HL-60/S4 treated with phorbol 12-myristate 13-acetate at 8.2 ng/mL for 4 days and 3 days (cell line): ENCODE measurements around the gene WDR35.

ENCODE experiments used
- in situ Hi-C: fragments of 300-500 bp; cut with MboI; formaldehyde crosslinking; loops from 2 replicates; pipeline ENCODE4 v1.15.0; 2022; ENCODE audit warnings: low sequenced_read_pairs

Gene WDR35

DNA sequence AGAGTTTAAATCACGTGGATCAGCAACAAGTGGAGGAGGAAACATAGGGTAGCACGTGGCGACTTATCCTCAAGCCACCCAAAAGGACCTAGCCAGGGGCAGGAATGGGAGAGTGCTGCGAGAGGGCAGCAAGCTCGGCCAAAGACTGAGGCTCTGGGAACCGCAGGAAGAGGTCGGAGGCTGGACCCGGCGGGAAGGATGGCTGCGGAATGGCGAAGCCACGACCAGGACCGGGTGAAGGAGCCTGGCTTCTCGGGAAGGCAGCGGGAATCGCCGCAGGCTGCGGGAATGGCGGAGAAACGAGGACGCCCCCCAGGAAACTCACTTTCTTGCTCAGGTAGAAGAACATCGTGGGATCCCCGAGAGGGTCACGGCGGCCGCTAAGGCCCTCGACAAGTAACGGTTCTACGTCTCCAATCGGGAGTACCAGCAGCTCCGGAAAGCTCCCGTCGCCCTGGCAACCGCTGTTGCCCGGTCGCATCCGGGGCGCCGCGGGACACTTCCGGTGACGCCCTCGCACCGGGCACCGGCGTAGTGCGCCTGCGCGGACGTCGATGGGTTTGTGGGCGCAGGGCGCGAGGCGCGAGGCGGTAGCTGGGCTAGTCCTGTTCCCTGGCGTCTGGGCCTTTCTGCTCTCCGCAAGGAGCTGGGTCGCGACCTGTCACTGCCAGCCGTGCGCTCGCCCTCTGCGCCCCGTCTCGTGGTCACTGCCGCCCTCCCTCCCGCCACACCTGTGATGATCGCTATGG lies at the start of gene WDR35:
Gene WDR35, minus strand, starts transcription at position 439 of the 749 bp plus-strand sequence. Its CDS starts 90 bp downstream, at position 349.
- in situ Hi-C loops, result no loop called here

DNA sequence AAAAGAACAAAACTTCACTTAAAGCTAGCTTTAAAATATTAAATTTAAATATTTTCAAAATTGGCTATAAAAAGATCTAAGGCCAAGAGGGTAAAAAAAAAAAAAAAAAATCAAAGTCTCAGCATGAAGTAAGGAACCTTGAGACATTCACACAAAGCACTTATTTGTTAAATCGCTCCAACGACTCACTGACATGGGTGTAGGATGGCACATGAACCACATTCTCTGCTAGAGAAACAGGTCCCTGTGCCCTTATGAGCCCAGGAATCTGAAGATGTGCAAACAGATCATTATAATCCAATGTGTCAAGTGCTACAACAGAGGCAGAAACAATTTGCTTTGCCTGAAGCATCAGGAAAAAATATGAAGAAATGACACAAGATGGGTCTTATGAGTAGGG lies 47.8 kb upstream of the WDR35 start:
- in situ Hi-C loops, result no loop called here

DNA sequence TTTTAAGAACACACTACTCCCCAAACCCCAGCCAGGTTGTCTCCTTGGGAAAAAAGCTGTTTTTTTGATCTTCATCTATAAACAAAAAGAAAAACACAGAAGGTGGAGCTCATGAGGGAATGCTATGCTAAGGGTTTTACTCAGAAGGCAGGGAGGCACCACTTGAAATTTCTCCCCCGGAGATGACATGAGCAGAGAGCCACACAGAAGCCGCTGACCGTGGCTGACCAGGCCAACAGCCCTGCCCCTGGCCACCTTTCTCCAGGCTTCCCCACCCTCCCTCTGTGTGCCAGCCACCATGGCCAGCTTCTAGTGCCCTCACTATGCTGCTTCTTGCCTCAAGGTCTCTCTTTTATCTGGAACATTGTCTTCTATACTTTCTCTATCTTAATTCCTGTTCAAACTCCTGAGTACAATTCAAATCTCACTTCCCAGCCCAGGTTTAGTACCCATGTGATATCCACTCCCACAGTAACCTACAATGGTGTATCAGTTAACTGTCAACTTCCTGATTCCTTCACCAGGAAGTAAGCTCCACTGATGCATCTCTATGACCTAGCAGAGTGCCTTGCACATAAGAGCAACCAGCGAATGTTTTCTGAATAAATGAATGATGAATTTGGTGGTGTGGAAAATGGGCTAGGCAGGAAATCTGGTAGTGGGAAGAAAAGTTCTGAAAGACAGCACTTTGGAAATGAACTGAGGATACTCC lies 46.2 kb upstream of the WDR35 start:
- in situ Hi-C loops, result no loop called here

DNA sequence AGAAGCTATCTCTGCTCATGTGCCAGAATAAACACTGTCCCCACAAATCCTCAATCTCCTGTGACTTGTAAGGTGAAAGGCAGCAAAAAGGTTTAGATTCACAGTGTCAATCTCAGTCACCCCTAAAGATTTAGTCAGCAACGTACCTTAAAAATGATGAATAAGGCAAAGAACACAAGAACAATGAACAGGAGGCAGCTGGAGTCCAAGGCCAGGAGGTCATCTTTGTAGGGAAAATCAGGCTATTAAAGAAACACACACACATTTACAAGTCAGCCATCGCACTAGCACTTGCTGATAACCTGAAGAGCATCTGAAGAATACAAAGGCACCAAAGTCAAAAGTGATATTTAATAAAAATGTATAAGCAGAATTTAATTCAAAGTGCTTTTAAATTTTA lies 44.9 kb upstream of the WDR35 start:
- in situ Hi-C loops, result no loop called here

DNA sequence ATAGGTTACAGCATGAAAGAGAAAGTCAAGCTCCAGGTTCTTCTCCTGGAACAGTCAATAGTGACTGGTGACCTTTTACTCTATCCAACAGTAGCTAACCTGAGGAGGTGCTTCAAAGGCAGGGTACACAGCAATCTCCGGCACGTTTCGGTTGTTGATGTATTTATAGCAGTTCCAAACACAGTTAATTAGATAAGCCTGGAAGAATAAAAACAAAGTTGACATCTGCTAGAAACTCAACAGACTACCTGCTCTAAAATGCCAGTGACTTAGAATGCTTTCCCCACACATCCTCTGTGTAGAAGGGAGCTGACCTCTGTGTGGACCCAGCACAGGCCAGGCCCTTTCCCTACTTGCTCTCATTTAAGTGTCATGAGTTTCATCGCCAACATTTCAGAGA lies 44.3 kb upstream of the WDR35 start:
- in situ Hi-C loops, result no loop called here

DNA sequence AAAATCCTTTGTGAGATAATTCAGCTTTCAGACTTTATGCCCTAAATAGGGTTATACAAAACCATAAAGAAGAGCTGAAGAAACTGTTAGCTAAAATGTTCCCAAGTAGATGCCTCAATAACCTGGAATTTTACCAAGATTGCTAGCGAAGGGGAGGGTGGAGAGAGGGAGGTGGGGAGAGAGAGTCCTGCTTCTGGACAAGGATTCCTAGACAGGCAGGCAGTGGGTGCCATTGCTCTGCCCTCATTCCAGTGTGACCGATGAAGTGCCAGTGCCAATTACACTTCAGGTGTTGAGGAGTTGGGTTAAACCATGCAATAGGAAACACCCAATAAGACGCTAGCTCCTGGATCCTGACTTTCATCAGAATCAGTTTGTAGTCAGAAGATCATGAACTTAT lies 43.4 kb upstream of the WDR35 start:
- in situ Hi-C loops, result no loop called here

DNA sequence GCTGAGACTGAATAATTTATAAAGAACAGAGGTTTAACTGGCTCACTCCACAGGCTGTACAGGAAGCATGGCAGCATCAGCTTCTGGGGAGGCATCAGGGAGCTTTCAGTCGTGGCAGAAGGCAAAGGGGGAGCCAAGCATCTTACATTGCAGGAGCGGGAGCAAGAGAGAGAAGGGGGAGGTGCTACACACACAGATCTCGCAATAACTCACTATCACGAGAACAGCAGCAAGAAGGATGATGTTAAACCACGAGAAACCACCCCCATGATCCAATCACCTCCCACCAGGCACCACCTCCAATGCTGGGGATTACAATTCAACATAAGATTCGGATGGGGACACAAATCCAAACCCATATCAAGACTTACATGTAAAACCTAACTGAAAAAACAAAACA lies 40.3 kb upstream of the WDR35 start:
- in situ Hi-C loops, result no loop called here

DNA sequence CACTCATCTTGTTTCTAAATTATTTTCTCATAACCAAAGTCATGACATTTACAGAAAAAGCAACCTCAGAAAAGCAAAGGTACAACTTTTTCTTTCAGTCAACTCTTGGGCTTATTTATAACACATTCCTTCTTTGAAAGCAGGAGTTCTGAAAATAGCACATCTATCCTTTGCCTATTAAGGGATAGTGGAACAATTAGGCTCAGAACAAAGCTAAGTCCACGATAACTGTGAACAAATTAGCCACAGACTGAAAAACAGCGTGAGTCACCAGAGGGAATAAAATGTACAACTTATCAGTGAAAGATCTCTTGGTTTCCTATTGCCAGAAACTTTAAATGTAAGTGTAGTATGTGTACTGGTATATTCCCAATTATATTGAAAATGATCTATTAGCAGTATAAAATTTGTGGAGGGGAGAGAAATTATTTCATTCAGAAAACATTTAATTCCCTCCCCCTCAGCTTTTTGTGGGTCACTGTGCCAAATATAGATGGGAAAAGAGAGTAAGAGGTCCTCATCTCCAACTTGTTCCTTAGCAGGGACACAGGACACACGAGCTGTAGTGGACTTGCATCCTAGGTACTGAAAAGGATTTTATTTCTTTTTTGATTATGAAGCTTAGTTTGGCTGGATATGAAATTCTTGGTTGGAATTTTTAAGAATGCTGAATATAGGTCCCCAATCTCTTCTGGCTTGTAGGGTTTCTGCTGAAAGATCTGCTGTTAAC lies 38.0 kb upstream of the WDR35 start:
- in situ Hi-C loops, result loop anchor here (10.0 kb wide), 1 partner anchor 67 kb away; no protein-coding TSS in a partner anchor

DNA sequence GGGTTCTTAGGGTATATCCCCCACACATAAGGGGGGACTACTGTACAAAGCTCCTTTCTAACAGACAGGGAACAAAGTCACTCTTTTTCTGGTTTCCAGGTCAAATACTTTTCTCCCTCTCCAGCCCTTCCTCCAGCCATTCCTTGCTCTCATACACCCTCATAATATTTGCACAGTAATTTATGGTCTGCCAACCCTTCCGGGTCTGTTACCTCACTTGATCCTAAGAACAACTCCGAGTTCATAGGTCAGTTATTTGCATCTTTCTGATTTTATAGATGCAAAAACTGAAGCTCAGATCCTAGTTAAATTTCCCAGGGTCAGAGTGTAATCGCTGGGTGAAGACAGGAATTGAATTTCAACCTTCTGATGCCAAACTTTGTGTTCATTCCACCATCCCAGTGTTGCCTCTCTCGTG lies 37.4 kb upstream of the WDR35 start:
- in situ Hi-C loops, result loop anchor here (10.0 kb wide), 1 partner anchor 68 kb away; no protein-coding TSS in a partner anchor

DNA sequence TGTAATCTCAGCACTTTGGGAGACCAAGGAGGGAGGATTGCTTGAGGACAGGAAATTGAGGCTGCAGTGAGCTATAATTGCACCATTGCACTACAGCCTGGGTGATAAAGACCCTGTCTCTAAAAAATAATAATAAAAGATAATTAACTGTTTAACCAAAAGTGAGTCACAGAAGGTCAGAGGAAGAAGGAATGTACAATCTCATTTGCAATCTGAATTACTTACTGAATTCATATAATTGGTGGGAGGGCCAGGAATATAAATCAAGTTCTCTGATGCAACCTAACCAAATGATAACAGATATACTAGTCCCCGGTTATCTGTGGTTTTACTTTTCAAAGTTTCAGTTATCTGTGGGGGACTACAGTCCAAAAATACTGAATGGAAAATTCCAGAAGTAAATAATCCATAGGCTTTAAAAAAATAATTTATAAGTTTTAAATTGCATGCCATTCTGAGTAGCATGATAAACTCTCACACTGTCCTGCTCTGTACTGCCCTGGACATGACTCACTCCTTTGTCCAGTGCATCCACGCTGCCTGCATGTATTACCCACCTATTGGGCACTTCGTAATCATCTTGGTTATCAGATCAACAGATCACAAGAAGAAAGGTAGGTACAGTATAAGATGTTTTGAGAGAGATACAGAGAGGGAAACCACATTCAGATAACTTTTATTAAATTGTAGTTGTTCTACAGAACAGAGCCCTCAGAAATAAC lies 35.3 kb upstream of the WDR35 start:
- in situ Hi-C loops, result loop anchor here (10.0 kb wide), 1 partner anchor 70 kb away; no protein-coding TSS in a partner anchor

DNA sequence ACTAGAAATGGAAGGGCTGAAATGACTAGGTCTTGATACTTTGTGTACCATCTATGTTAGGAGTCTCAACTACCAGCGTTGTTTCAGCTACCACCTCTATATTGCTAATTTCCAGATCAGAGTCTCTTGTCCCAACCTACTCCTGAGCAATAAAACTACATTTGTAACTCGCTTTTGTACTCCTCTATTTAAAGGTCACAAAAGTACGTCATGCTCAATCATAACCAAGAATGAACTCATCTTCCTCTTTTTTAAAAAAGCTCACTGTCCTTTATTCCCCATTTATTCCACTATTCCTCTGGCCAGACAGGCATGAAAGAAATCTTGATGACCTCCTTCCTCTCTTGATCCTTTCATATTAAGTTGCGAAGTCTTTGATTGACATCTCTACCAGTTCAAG lies 33.8 kb upstream of the WDR35 start:
- in situ Hi-C loops, result loop anchor here (10.0 kb wide), 1 partner anchor 71 kb away; no protein-coding TSS in a partner anchor

DNA sequence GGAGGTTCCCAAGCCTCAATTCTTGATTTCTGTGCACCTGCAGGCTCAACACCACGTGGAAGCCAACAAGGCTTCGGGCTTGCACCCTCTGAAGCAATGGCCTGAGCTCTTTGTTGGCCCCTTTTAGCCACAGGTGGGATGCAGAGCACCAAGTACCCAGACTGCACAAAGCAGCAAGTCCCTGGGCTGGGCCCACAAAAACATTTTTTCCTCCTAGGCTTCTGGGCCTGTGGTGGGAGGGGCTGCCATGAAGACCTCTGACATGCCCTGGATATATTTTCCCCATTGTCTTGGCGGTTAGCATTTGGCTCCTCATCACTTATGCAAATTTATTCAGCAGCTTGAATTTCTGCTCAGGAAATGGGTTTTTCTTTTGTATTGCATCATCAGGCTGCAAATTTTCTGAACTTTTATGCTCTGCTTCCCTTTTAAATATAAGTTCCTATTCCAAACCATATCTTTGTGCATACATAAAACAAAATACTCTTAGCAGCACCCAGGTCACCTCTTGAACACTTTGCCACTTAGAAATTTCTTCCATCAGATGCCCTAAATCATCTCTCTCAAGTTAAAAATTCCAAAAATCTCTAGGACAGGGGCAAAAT lies 31.6 kb upstream of the WDR35 start:
- in situ Hi-C loops, result loop anchor here (10.0 kb wide), 1 partner anchor 73 kb away; no protein-coding TSS in a partner anchor

DNA sequence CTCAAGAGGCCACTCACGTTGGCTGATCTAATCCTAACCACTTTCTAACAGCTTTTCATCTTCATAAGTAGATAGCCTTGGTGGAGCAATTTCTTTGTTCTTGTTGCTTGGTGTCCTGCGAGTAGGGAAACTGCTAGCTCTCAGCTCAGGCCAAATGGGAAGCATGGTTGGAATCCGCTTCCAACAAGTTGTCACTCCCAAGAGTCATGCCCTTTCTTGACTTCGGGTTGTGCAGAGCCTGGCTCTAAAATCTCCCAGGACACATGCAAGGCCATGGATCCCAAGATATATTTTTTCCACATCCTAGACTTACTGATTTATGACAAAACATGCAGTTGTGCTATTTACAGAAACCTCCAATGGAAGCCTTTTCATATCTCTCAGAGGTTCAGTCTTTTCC lies 29.8 kb upstream of the WDR35 start:
- in situ Hi-C loops, result loop anchor here (10.0 kb wide), 1 partner anchor 75 kb away; no protein-coding TSS in a partner anchor

DNA sequence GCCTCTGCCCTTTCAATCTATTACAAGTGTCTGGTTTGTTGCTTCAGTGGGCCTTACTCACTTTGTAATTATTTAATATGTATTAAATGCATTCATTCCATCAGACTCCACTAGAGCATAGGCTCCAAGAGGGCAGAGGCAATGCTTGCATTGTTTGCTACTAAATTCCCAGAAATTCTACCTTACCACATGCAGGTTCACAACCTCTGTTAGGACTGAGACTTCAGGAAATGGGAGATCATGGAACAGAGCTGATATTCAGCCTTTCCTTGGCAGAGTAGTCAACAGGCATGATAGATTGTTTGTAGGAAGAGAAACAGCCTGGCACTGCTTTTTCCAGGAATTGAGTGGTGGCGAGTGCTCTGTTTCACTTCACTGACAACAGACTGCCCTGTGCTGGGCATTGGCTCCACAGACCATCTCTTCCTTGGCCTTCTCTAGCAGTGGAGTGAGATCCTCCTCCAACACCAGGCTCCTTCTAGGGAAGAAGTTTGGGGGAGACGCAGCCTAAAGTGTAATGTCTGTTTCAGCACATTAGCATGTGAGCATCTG lies 28.8 kb upstream of the WDR35 start:
- in situ Hi-C loops, result no loop called here

DNA sequence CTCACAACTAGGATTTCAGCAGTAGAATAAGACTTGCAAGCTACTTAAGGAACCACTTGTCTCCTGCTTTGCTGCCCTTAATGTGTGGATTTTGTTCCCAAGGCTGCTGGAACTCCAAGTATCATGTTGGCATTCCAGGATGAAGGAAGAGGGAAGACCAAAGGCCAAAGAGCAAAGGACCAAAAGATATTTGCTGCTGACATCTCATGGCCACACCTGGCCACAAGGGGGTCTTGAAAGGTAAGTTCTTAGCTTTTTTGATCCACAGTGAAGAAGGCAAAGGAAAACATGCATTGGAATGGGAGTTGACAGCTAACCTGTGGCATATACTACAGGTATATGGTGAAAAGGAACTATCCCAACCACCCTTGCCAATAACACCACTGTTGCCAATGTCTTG lies 26.4 kb upstream of the WDR35 start:
- in situ Hi-C loops, result no loop called here

DNA sequence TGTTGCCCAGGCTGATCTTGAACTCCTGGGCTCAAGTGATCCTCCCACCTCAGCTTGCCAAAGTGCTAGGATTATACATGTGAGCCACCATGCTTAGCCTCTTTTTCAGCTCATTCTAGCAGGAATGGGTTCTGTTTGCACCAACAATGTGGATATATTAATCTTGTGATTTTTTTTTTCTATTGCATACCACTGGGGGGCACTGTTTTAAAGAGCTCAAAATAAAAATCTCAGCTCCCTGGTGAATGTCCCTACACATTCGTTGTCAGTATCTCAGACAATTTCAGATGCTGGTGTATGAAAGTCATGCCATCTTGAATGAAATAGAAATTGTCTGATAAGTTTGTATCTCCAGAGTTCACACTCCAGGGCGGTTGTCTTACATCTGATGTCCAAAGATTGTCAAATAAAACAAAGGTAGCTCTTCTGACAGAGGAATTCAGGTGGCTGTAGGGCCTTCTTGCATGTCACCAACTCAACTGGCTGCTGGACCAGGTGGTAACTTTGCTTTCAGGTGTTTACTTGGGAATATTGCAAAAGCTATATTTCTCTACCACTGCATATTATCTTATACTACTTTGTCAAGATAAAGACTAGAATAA lies 25.7 kb upstream of the WDR35 start:
- in situ Hi-C loops, result no loop called here

DNA sequence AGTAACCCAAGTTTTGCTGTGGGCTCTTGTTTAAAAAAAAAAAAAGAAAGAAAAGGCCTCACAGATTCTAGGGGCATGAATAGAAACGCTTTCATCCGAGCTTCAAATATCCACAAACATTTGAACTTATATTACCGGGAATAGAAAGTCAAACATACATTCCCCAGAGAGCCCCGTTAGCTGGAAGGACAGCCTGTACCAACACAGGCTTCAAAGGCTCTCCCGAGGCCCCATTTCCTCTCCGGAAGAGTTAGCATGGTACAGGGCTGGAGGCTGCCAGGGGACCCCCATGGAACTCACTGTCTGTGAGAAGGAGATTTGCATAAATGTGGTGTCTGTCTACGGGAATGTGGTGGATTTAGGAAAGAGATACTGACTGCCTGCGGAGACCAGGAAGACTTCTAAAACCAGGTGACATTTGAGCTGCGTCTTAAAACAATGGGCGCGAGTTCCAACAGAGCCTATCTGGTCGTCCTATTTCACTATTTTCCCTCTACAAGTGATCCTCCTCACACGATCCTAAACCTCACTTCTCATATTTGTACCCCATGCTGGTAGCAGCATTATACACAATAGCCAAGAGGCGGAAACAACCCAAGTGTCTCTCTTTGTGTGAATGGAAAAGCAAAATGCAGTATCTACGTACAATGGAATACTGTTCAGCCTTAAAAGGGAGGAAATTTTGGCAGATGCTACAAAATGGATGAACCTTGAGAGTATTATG lies 23.4 kb upstream of the WDR35 start:
- in situ Hi-C loops, result no loop called here

DNA sequence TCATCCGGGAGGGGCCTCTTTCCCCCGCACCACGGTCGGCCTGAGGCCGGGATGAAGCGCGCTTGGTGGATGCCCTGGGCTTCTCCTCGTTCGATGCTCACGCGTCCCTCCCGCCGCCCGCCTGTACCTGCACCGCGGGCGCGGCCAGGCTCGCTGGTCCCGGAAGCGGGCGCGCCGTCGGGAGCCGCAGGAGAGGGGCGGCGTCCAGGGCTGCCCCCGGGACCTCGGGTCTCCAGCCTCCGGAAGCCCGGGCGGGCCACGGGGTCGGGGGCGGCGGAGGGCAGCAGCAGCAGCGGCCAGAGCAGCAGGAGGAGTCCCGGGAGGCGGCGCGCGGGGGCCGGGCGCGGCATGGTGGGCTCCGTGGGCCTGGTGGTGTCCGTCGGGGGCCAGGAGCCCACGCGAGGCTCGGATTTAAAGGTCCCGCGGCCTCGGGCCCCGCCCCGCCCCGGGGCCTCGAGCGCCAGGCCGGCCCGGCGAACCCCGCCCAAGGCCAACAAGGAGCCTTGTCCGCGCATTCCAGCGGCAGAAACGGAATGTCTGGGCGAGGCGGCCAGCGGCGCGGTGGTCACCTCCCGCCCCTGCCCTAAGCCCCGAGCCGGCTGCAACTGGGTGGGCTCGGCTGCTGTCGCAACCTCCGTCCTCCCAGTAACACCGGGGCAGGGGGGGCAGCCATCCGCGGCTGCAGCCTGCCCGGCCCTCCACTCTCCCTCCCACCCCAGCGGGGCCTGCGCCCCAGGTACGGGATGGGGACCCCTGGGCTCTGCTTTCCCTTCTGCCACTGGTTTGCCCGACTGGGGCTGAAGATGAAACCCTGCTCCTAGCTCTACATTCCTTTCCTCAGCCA lies 22.6 kb upstream of the WDR35 start, which contains the start of gene MATN3:
Gene MATN3, minus strand, starts transcription at position 387 of the 844 bp plus-strand sequence. Its CDS starts 37 bp downstream, at position 350.
- in situ Hi-C loops, result no loop called here
